HPDE6-E6E7 (cell line): ENCODE results near the gene TRIM27.
"Not testable (repeated sequence)": the region's sequence is repeated elsewhere in the genome, so short reads cannot be mapped to it uniquely, and the experiment has no call there.

ENCODE experiments used
- DNase-seq: peaks from one replicate; pipeline ENCODE4 v3.0.0; 2011; ENCODE audit warnings: missing footprints; ENCODE audit errors: extremely low spot score

TRIM27 gene

DNA sequence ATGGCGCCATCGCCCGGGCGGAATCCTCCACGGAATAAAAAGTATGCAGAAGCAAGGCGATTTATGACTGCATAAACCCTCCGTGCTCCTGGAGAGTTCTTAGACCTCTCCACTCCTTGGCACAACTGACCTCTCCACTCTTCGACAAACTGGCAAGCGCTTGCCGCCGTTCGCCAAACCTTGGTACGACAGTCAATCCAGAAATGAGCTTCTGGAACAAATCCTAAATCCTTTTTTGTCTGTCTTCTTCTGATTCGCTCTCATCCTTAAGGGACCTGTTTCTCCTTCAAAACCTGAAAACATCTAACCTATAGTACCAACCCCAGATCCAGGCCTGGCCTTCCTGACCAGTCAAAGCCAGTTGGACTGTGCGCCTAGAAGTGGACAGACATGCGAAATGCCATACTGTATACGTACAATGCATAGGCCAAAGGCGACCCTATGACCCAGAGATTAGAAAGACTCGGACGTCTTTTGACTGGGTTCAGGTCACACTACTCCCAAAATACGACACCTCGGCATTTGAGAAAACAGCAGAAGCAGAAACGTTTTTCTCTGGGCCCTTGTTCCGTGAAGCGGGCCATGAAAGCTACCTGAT, 59.4 kb downstream of the TRIM27 start:
- no peak for DNase-seq

DNA sequence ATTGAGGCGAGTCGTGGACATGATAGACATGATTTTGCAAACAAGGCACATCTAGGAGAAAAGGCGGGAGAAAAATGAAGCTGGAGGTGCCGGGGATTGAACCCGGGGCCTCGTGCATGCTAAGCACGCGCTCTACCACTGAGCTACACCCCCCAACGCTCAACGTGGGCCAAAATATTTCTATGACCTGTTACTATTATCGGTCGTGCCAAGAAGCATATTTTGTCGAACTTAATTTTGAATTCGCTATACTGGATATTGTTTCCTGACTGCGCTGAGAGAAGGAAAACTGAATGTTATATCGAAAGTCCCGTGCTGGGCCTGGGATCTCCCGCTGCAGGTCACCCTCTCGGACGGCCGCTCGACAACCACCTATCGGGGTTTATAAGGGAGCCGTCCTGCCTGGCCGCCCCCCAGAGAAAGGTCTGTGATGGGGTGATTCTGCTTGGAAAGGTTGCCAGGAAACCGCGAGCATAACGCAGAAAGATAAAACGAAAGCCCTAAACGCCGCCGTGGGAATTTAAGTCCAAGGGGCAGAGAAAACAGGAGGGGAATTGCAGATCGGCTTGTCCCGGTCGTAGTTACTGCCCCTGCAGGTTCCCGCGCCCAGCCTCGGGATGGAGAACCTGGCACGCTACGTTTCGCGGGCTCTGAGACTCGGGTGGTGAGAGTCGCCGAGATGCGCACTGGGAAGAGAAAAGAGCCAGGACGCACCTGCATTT, 60.0 kb downstream of the TRIM27 start:
- no peak for DNase-seq

DNA sequence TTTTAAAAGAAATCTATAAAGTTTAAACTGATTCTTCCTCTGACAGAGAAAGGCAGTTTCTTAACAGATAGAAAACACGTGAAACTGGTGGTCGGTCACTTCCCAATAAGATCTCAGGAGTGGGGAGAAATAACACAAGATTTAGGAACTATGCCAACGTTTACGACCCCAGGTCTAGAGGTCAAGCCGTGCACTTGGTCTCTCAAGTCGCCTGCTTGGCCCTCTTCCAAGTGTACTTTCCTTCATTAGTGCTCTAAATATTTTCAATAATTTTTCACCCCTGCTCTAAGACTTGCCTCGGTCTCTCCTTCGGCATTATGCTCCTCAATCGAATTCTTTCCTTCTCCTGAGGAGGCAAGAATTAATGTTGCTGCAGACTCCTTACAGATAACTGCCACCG, 61.7 kb downstream of the TRIM27 start:
- no peak for DNase-seq

DNA sequence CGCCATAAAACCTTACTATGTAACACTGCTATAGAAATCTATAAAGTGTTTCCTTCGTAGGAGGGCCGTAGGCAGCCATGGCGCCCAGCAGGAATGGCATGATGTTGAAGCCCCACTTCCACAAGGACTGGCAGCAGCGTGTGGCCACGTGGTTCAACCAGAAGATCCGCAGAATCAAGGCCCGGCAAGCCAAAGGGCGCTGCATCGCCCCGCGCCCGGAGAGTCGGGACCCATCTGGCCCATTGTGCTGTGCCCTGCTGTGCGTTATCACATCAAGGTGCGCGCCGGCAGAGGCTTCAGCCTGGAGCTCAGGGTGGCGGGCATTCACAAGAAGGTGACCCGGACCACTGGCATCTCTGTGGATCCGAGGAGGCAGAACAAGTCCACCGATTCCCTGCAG, 62.4 kb downstream of the TRIM27 start:
- no peak for DNase-seq

DNA sequence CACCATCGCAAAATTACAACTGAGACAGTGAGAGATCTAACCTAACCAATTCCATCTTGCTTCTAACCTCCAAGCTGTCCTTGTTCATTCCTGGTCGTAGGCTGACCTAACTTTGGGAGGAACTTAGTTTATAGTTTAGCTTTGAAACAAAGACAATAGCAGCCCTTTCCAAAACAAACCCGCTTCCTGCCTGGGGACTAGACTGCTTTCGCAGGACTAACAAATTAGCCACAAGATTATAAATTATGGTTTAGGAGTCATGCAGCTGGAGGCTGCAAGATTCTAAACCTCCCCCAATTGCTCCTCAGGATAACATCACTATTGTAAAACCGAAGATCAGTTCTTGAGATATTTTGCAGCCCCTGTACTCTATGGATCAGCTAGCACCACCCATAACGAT, 63.2 kb downstream of the TRIM27 start:
- DNase-seq: no peak

DNA sequence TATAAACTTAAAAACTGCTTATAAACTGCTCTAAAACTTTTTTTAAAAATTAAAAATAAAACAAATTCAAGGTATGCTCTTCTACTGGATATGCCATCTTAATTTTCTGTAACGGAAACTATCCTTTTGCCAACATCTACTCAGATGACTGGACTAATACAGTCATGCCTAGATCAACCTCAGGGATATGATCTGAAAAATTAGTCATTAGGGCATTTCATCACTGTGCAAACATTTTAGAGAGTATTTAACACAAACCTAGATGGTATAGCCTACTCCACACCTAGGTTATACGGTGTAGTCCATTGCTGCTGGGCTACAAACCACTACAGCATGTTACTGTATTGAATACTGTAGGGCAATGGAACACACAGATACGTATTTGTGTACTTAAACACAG, 64.8 kb downstream of the TRIM27 start:
- DNase-seq: no peak

DNA sequence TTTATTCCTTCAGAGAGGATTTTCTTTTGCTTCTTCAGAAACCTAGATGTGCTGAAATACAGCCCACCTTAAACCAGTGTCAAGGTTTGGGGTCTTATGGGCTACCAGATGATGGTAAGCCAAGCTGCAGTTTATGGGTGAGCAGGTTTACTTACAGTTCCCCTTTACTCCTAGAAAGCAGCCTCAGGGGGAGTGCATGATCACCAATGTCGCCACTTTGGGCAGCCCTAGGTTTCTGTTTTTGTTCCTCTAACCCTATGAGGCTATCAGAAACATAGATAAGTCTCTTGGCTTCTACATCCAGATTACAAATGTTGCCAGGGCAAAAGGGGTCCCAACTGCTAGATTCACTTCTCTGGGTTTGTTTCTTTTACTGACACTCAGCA, 67.2 kb downstream of the TRIM27 start:
- DNase-seq: no peak

DNA sequence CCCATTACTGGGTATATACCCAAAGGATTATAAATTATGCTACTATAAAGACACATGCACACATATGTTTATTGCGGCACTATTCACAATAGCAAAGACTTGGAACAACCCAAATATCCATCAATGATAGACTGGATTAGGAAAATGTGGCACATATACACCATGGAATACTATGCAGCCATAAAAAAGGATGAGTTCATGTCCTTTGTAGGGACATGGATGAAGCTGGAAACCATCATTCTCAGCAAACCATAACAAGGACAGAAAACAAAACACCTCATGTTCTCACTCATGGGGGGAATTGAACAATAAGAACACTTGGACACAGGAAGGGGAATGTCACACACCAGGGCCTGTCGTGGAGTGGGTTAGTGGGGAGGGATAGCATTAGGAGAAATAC, 69.4 kb downstream of the TRIM27 start:
- DNase-seq: not testable (repeated sequence)
